Uterus (tissue), 4 donors: ENCODE measurements around the gene THSD4. TPM values are rescaled to one million over a fixed set of nuclear protein-coding genes. Genes with fewer than 3 reads are reported as not detected.

Source experiments
- DNase-seq, 2 donors: peaks; one replicate each; pipeline ENCODE4 v3.0.0-alpha.2; 2019 to 2020
- H3K27ac ChIP-seq, 2 donors: fragments of 200-600 bp; sonication (generic); 1 replicate in 1 of 2; 2 replicates in 1 of 2; pipeline ENCODE4 v1.5.1; 2016 to 2018
- H3K27me3 ChIP-seq, 2 donors: fragments of 200-600 bp; sonication (generic); one replicate each; pipeline ENCODE4 v1.5.1; 2018 to 2019; ENCODE audit warnings: control low read depth in 1 of 2
- H3K36me3 ChIP-seq, 2 donors: fragments of 200-600 bp; sonication (generic); one replicate each; pipeline ENCODE4 v1.5.1; 2019; ENCODE audit warnings: control low read depth in 1 of 2
- H3K4me1 ChIP-seq, 2 donors: fragments of 200-600 bp; sonication (generic); one replicate each; pipeline ENCODE4 v1.5.1; 2018 to 2019; ENCODE audit warnings: control low read depth in 1 of 2
- H3K4me3 ChIP-seq, 2 donors: fragments of 200-600 bp; sonication (generic); 1 replicate in 1 of 2; 2 replicates in 1 of 2; pipeline ENCODE4 v1.5.1; 2018 to 2019; ENCODE audit warnings: mild to moderate bottlenecking in 1 of 2
- H3K9me3 ChIP-seq, 2 donors: fragments of 200-600 bp; sonication (generic); one replicate each; pipeline ENCODE4 v1.5.1; 2019; ENCODE audit warnings: control low read depth in 1 of 2
- CTCF ChIP-seq, 4 experiments: fragments of 200-600 bp in 2 of 4; fragments of 450-650 bp in 2 of 4; sonication (generic) in 2 of 4; IDR thresholded peaks; one replicate each; pipeline ENCODE4 v1.5.1; 2016 to 2019; ENCODE audit warnings: antibody characterized with exemption in 4 of 4, mild to moderate bottlenecking in 2 of 4, moderate library complexity in 1 of 4
- POLR2A ChIP-seq, 2 donors: fragments of 450-650 bp; IDR thresholded peaks; one replicate each; pipeline ENCODE4 v1.6.1; 2016; ENCODE audit warnings: antibody characterized with exemption in 2 of 2, mild to moderate bottlenecking in 1 of 2, moderate library complexity in 1 of 2
- intact Hi-C: fragments of 100-400 bp; cut with DNase I; formaldehyde crosslinking; loops from one replicate; pipeline ENCODE4 v1.15.1; 2023; ENCODE audit warnings: low total_unique reads
- total RNA-seq, 4 donors: library from RNA; depleted of rRNA in 3 of 4; stranded (reverse); fragments of >200 nt in 3 of 4; gene quantifications; one replicate each; pipeline versions ENCODE4 v1.1.0 to v1.2.4, GENCODE V29; 2014 to 2023
- donor health status: DM: yes; HTN: yes; CAD: no.

The THSD4 gene
- total RNA-seq, 4 donors from 2014 or later, result 7.1 to 144 (median 35.4) TPM

DNA sequence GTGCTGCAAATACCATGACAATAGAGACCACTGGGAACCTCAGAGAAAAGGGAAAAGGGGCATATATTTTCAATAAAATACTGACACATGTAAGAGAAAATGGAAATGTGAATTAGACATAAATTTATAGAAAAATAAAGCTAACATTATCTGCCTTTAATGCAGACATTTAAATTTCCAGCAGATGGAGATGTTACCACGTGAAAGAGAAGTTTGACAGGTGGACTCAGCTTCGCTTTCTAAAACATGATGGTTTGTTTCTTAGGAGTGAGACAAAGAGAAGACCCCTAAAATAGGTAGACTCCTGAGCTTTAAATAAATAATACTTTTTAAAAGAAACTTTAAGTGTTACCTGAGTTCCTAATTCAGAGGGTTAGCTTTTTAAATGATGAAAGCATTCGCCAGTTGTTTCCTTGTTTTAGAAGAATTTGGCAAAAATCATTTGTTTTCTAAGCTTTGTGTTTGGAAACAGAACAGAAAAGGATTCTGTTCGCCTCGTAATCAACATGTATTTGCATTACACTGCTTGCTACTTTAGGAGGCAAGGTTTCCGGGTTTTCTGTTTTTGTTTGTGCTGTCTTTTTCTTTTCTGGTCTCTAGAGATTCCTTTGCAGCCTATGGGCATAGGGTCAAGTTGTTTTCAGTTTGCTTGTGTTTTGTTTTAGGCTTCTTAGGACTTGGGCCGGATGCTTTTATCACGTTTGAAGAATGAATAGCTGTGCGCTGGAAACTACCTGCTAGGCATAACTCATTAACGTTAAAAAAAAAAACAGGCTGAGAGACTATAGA lies 271.4 kb downstream of the THSD4 start:
- Histone ChIP-seq H3K27me3 (no peaks in the 10 kb centered on the region), H3K4me3 (peak overlapping the region in 1 of 2 donors; percentile 6), H3K36me3 (no peaks in the 10 kb centered on the region), H3K4me1 (peaks cover 9 to 13% of the 10 kb centered on the region in 2 donors), H3K9me3 (no peaks in the 10 kb centered on the region), H3K27ac (peak overlapping the region; percentile 67 to 76)
- no peak for DNase-seq
- TF ChIP-seq CTCF (IDR thresholded peaks at IDR 0.05) (peak; percentile 47 to 75 (median 67)), POLR2A (IDR thresholded peaks at IDR 0.05) (no peak)
- intact Hi-C loops, result loop anchor here (10.0 kb wide), 1 partner anchor 58 kb away; no protein-coding TSS in a partner anchor

DNA sequence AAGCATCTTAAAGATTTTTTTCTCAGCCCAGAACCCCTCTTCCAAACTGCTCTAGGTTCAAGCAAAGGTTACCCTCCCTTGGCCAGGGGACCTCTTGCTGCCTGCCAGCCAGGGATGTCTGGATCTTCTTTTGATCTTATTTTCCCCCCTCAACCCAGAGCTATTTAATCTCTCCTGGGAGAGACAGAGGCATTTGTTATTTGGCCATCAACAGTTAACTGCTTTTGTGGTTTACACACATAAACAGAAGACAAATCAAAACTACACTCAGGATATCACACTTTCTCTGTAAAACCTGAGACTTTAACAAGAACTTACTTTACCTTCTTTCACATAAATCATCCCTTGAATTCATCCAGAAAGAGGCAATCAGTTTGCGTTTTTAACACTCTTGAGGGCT lies 272.5 kb downstream of the THSD4 start:
- TF ChIP-seq CTCF (IDR thresholded peaks at IDR 0.05) (no peak), POLR2A (IDR thresholded peaks at IDR 0.05) (no peak)
- Histone ChIP-seq H3K27me3 (no peaks in the 10 kb centered on the region), H3K9me3 (no peaks in the 10 kb centered on the region), H3K4me1 (peaks cover 9 to 13% of the 10 kb centered on the region in 2 donors), H3K4me3 (no peak overlapping the region), H3K27ac (peak overlapping the region; percentile 67 to 76), H3K36me3 (no peaks in the 10 kb centered on the region)
- no peak for DNase-seq
- intact Hi-C loops, result loop anchor here (10.0 kb wide), 1 partner anchor 57 kb away; no protein-coding TSS in a partner anchor

- no peak for TF ChIP-seq CTCF (IDR thresholded peaks at IDR 0.05)
- TF ChIP-seq POLR2A (IDR thresholded peaks at IDR 0.05), result no peak
- DNase-seq, result no peak
- Histone ChIP-seq H3K4me1 (peaks cover 7 to 9% of the 10 kb centered on the region in 2 donors), H3K27me3 (no peaks in the 10 kb centered on the region), H3K9me3 (no peaks in the 10 kb centered on the region), H3K4me3 (no peak overlapping the region), H3K36me3 (no peaks in the 10 kb centered on the region), H3K27ac (no peak overlapping the region)
- intact Hi-C loops, result no loop called here
Observed at GRCh38 chr15:71390096-71390495, 274.8 kb downstream of the THSD4 start.

DNA sequence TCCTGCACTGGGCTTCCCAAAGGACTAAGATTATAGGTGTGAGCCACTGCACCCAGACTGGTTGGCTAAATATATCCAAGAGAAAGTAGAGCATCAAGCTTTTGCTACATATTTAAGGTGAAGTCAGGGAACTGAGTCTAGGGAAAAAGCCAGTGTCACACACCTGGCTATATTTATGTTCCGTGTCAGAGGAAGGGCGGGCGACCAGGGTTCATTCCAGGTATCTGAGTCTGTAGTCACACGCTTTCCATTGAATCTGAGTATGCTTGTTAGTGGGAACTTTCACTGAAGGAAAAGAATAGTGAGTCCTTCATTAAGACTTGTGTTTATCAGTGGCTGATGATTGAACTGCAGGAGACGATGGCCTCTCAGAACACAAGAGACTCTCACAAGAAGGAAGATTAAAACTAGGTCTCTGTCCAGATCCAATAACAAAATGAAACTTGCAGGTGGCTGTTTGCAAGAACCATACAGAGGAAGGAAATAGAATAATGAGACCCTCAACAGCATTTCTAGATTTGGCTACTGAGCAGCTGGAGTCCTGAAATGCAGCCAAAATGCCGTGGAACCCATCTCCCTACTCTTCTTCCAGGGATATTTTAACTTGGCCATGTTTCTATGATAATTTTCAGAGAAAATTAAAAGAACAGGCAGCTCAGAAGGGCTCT lies 276.3 kb downstream of the THSD4 start:
- intact Hi-C loops, result no loop called here
- TF ChIP-seq CTCF (IDR thresholded peaks at IDR 0.05) (no peak), POLR2A (IDR thresholded peaks at IDR 0.05) (no peak)

DNA sequence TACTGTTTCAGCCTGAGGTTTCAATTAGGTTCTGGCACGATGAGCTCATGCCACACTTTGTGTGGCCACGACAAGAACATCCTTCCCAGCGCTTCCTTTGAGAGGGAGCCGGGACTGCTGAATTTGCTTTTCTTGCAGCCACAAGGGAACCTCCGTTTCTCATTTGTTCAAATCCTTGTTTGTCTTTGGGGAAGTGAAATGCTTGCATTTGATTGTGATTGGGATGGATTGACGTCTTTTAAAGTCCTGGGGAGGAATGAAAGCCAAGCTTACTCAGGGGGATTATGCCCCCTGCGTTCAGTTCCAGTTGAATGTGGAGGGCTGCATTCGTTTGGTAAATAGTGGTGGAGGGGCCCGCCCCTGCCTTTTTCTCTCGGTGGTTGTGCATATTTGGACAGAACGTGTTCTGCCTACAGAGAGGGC lies 277.6 kb downstream of the THSD4 start:
- no peak overlapping the region for H3K27ac ChIP-seq

More for the DNA sequence above, 276.3 kb downstream of the THSD4 start:
- DNase-seq, result no peak
- H3K4me3 ChIP-seq, result no peak overlapping the region
- H3K27me3 ChIP-seq, result no peaks in the 10 kb centered on the region
- no peak overlapping the region for H3K27ac ChIP-seq
- H3K9me3 ChIP-seq, result no peaks in the 10 kb centered on the region
- peaks cover 9 to 10% of the 10 kb centered on the region in 2 donors for H3K4me1 ChIP-seq
- H3K36me3 ChIP-seq, result no peaks in the 10 kb centered on the region

More for the DNA sequence above, 277.6 kb downstream of the THSD4 start:
- Histone ChIP-seq H3K4me3 (no peak overlapping the region), H3K9me3 (no peaks in the 10 kb centered on the region), H3K4me1 (peaks cover 5 to 9% of the 10 kb centered on the region in 2 donors), H3K36me3 (no peaks in the 10 kb centered on the region), H3K27me3 (no peaks in the 10 kb centered on the region)
- no peak for DNase-seq
- intact Hi-C loops, result no loop called here
- TF ChIP-seq POLR2A (IDR thresholded peaks at IDR 0.05), result no peak
- TF ChIP-seq CTCF (IDR thresholded peaks at IDR 0.05), result no peak
